ENCODE results near the gene P2RY2.
"Not testable (repeated sequence)": the region's sequence is repeated elsewhere in the genome, so short reads cannot be mapped to it uniquely, and the experiment has no call there.

The P2RY2 gene

DNA sequence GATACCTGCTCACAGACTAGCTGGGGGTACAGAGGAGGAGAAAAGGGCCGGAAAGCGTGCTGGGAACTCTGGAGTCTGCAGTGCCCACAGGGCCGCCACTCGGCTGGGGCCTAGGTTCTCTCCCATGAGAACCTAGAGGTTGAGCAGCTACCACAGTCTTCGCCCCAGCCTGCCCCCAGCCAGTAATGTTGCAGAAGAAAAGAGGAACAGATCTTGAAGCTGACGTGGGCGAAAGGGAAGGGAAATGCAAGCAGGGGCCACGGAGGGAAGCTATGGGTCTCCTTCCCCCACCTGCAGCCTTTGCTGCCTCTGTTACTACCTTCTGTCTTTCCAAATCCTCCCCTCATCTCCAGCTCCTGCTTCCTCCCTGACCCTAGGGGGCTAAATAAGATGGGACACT, 28.8 kb upstream of the P2RY2 start:
- no peak for DNase-seq

DNA sequence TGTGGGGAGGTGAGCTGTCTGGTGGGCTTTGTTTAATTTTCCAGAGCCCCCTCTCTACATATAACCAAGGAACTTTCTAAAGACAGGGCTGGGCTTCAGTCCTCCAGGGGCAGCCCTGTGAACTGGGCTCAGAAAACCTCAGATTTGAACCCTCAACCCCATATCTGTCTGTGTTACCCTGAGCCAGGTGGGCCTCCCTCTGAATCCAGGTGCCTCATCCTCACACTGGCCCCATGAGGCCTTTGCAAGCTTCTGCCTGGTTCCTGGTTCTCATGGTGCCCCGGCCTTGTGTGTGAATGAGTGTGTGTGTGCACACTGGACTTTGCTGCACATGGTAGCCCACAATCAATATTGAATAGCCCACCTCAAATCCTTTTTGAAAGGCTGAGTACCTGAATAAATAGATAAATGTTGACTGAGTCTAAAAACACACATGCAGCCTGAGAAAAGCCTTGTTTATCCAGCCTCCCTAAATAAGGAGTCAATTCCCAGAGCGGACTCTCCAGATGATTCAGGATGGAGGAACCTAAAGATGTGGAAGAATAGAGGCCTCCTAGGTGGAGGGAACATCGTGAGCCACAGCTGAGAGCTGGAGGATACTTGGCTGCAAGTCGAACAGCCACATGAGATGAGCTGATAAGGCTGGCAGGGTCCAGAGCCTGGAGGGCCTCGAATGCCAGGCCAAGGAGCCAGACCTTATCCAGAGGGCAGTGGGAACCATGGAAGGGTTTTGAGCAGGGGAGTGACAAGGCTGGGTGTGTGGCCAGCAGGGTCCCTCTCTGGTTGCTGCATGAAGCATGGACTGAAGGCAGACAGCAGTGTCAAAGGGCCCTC, 28.1 kb upstream of the P2RY2 start:
- no peak for DNase-seq

- DNase-seq: no peak
Observed at GRCh38 chr11:73190557-73190885, 27.6 kb upstream of the P2RY2 start.

- no peak for DNase-seq
Observed at GRCh38 chr11:73191151-73191550, 26.9 kb upstream of the P2RY2 start.

DNA sequence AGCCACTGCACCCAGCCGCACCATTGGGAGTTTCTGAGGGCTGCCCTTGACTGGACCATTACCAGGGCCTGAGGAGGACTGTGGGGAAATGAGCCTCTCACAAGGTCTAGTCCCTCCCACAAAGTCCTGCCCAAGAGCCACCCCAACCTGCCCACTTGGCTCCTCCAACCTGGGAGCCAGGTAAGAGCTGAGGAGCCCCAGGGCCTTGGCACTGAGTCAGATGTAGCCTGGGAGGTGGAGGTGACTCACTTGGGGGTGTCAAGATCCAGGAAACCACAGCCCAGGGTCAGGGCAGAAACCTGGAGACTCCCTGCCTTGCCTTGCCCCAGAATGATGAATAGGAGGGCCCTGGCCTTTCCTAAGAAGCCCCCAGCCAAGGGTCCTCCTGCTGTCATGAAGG, 25.8 kb upstream of the P2RY2 start:
- DNase-seq: no peak

DNA sequence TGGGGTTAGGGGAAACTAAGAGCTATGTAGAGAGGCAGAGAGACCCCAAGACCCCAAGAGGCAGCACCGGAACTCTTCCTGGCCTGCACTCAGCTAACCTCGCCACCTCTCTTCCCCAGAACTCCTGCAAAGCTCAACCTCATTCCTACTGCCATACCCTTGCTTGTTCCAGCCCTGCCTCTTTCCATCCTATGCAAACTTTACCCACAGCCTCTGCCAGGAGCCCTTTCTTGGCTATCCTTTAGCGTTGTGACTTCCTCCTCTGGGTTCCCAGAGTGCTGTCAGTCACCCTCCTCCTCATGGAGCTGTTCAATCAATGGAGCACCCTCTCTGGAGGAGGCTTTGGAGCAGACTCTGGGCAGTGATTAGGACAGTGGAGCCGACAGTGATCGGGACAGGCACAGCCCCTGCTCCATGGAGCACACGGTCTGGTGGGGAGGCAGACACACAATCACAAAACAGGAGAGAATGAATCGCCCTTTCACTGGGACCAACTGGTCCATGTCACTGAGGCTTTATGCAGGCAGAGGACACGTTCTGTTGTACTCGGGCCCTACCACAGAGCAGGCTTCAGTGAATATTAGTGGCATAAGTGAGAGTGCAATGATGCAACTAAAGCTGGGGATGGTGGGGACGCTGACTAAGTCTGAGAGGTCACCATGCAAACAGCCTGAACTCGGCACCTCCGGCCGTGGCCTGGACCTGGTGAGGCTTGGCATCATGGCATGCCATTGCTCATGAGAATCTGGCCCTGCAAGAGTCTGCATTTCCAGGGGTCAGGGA, 24.6 kb upstream of the P2RY2 start:
- DNase-seq: no peak

- DNase-seq: no peak
Observed at GRCh38 chr11:73194034-73194507, 24.0 kb upstream of the P2RY2 start.

GRCh38 chr11:73194593-73194992, 23.5 kb upstream of the P2RY2 start:
- DNase-seq: no peak

GRCh38 chr11:73195191-73196007, 22.7 kb upstream of the P2RY2 start:
- no peak for DNase-seq

- no peak for DNase-seq
Observed at GRCh38 chr11:73196576-73196975, 21.5 kb upstream of the P2RY2 start.

DNA sequence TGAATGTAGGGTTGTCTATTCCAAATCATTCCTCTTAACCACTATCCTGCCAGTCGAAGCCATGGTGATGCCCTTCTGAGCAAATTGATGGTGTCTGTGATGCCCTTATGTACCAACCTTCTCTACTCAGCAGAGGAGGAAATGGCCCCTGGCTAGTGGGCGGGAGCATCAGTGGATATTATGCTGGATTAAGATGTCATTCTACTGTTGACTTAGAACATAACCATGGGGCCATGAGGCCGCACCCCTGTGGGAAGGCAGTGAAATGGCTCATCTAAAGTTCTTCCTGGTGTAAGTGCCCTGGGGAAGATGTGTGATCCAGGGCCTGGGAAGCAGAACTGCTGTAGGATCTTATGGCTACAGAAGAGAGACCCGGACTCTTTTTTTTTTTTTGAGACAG, 20.7 kb upstream of the P2RY2 start:
- DNase-seq: no peak

GRCh38 chr11:73197787-73198186, 20.3 kb upstream of the P2RY2 start:
- DNase-seq: not testable (repeated sequence)

DNA sequence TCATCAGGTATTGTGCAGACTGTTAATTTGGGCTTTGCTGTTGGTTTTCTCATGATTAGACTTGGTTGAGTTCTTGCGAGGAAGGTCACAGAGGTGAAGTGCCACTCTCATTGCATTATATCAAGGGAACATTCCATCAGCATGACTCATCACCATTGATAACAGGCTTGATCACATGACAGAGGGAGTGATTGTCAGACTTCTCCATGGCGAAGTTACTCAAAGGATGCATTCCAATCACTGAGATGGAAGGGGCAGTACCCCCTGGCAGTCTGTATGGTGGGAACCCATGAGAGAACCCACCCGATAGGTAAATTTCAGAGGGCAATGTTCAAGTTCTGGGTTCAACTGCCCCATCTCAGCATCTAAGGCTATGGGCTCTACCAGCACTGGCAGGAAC, 19.4 kb upstream of the P2RY2 start:
- no peak for DNase-seq

GRCh38 chr11:73199446-73199845, 18.6 kb upstream of the P2RY2 start:
- DNase-seq: no peak

DNA sequence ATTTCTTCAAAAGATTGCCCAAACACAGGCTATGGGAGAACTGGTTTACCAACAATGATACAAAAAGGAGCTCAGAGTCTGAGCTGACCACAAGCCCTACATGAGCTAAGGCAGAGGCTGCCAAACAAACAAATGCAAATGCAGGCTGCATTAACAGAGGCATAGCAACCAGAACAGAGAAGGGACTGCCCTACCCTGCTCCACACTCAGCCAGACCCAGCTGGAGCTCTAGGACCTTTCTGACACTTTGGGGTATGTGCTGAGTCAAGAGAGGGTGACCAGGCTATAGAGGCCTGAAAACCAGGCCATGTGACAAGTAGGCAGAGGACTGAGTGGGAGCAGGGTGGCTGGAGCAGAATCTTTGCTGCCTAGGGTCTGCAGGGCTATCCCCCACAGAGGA, 17.8 kb upstream of the P2RY2 start:
- no peak for DNase-seq

- DNase-seq: no peak
Observed at GRCh38 chr11:73201249-73201648, 16.8 kb upstream of the P2RY2 start.

GRCh38 chr11:73201888-73202780, 15.9 kb upstream of the P2RY2 start:
- no peak for DNase-seq

DNA sequence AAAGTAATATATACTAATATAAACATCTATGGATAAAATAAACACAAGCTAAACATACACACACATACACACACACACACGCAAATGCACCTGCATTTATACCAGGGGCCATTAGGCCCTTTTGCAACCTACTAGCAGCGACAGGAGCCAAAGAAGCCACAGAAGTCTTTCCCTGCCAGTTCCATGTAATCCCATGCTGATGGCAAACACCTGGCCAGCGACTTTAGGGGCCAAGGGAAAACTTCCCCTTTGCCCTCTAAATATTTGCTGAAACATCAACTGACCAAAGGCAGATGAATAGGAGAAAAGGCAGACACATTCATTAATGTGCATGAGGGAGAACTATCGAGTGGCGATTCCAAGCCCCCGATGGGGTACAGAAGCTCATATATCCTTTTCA, 14.8 kb upstream of the P2RY2 start:
- no peak for DNase-seq

- DNase-seq: no peak
Observed at GRCh38 chr11:73203790-73204189, 14.3 kb upstream of the P2RY2 start.

GRCh38 chr11:73204711-73205121, 13.4 kb upstream of the P2RY2 start:
- DNase-seq: no peak

- DNase-seq: no peak
Observed at GRCh38 chr11:73205661-73206343, 12.3 kb upstream of the P2RY2 start.

DNA sequence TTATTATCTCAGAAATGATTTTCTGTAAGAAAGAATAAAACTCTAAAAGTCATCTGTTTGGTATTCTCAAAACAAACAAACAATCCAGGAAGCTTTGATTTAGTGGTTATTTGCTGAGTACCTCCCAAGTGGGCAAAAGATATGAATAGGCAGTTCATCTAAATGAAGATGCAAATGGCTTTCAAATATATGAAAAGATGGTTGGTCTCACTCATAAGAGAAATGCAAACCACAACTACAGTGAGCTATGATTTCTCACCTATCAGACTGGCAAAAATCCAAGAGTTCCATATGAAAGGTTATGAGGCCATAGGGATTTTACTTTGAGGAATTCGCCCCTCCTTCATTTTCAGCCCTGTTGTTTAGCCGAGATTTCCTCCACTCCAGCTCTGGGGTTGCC, 11.3 kb upstream of the P2RY2 start:
- no peak for DNase-seq

Measured in NCI-H446 treated with DMSO at 0.1 percent for 48 hours (cell line).